ENCODE data around the gene TBX5. TPM values are rescaled to one million over a fixed set of nuclear protein-coding genes. Genes with fewer than 3 reads are reported as not detected.

The TBX5 gene
- total and polyA plus RNA-seq, 9 of the 15 experiments (the other 6 are each of a cell fraction or from before 2014, with no cell fraction given): not detected

- DNase-seq (ENCODE audit: extremely low read depth in 1 of 4, low spot score in 3 of 4) (no peak), FAIRE-seq (no peak), ATAC-seq (no peak)
- Histone ChIP-seq H3K27me3 (ENCODE audit: control insufficient read depth in 2 of 2, insufficient read depth in 2 of 2, low read length in 2 of 2) (peaks cover 32 to 79% of the 10 kb centered on the region in 2 experiments), H3K36me3 (ENCODE audit: control insufficient read depth, insufficient read depth, low read length) (no peaks in the 10 kb centered on the region), H3K9ac (ENCODE audit: insufficient read depth in 1 of 2, low read depth in 2 of 2, low read length in 2 of 2) (no peak overlapping the region), H3K4me2 (ENCODE audit: insufficient read depth, low read length) (no peak overlapping the region), H3K79me2 (ENCODE audit: control insufficient read depth, insufficient read depth, low read length) (no peaks in the 10 kb centered on the region), H3K27ac (ENCODE audit: extremely low read depth, low read depth, low read length) (no peak overlapping the region), H3K9me3 (replicated peaks; ENCODE audit: control insufficient read depth, insufficient read depth, low read depth, low read length) (no peaks in the 10 kb centered on the region), H3K4me1 (replicated peaks in 1 of 2; ENCODE audit: control insufficient read depth in 2 of 2, insufficient read depth in 2 of 2, low read length in 2 of 2) (no peaks in the 10 kb centered on the region), H3K4me3 (no peak overlapping the region), H2AFZ (ENCODE audit: low read depth, low read length) (no peak overlapping the region), H4K20me1 (replicated peaks; ENCODE audit: control insufficient read depth, insufficient read depth, low read length) (peaks cover 4% of the 10 kb centered on the region; the same call in 1 of the 2 replicates), H3K9me1 (ENCODE audit: control insufficient read depth, insufficient read depth, low read length) (no peaks in the 10 kb centered on the region)
- no peak for TF ChIP-seq SIRT6 (IDR thresholded peaks at IDR 0.05; ENCODE audit: low read depth, low read length)
- 0% methylated on average over 6 of the region's 6 CpGs for WGBS (ENCODE audit: insufficient coverage, low coverage, missing lambda C conversion rate)
- no TSS peak for BruUV-seq (replicated peaks)
- in situ Hi-C loops (cut with MboI): no loop called here
- POLR2A ChIA-PET: no interaction called here
- CTCF ChIA-PET (ENCODE audit: low intra/inter-chr PET ratio): no interaction called here
- intact Hi-C loops (cut with micrococcal nuclease): no loop called here
These were observed 10.7 kb downstream of the TBX5 start for GRCh38 chr12:114395233-114395632.

GRCh38 chr12:114393569-114393968 lies 12.4 kb downstream of the TBX5 start:
- DNase-seq (ENCODE audit: extremely low read depth in 1 of 4, low spot score in 3 of 4): no peak
- no peaks in the 10 kb centered on the region for H3K9me3 ChIP-seq (replicated peaks; ENCODE audit: control insufficient read depth, insufficient read depth, low read depth, low read length)
- peaks cover 31 to 62% of the 10 kb centered on the region in 2 experiments for H3K27me3 ChIP-seq (ENCODE audit: control insufficient read depth in 2 of 2, insufficient read depth in 2 of 2, low read length in 2 of 2)
- H3K9me1 ChIP-seq (ENCODE audit: control insufficient read depth, insufficient read depth, low read length): no peaks in the 10 kb centered on the region
- no peak overlapping the region for H3K4me2 ChIP-seq (ENCODE audit: insufficient read depth, low read length)
- TF ChIP-seq CHD2 (IDR thresholded peaks at IDR 0.05; ENCODE audit: low read depth, low read length): no peak
- TF ChIP-seq GABPB2 (CRISPR knock-in tag; conservative IDR thresholded peaks at IDR 0.05): no peak
- TF ChIP-seq CBX1 (IDR thresholded peaks at IDR 0.05; ENCODE audit: low read depth): no peak
- TF ChIP-seq MNT (conservative IDR thresholded peaks at IDR 0.05): no peak
- no peak for TF ChIP-seq TCF3 (CRISPR knock-in tag; IDR thresholded peaks at IDR 0.05)
- TF ChIP-seq POLR2G (IDR thresholded peaks at IDR 0.05; ENCODE audit: low read depth, low read length): no peak
- no peak for TF ChIP-seq ZC3H11A (IDR thresholded peaks at IDR 0.05; ENCODE audit: low read depth, low read length)
- no peak for TF ChIP-seq XRCC4 (IDR thresholded peaks at IDR 0.05; ENCODE audit: extremely low read depth, insufficient read depth, insufficient read length)
- TF ChIP-seq ZNF175 (CRISPR knock-in tag; IDR thresholded peaks at IDR 0.05; ENCODE audit: low read depth): no peak
- TF ChIP-seq SOX6 (IDR thresholded peaks at IDR 0.05): no peak
- no peak for TF ChIP-seq ZBTB2 (IDR thresholded peaks at IDR 0.05)
- no peak for TF ChIP-seq HEY1 (CRISPR knock-in tag; IDR thresholded peaks at IDR 0.05; ENCODE audit: borderline replicate concordance)
- no peak for TF ChIP-seq ZNF121 (CRISPR knock-in tag; conservative IDR thresholded peaks at IDR 0.05)
- ChIA-PET POLR2A (interaction anchor here (1.3 kb wide), 1 partner anchor 10 kb away, joined by 5 read pairs; no protein-coding TSS in a partner anchor), CTCF (ENCODE audit: low intra/inter-chr PET ratio) (no interaction called here)
- no peak overlapping the region for H3K27ac ChIP-seq (ENCODE audit: extremely low read depth, low read depth, low read length)
- no TSS peak for BruUV-seq (replicated peaks)
- no peaks in the 10 kb centered on the region for H3K79me2 ChIP-seq (ENCODE audit: control insufficient read depth, insufficient read depth, low read length)
- no peak for FAIRE-seq
- H2AFZ ChIP-seq (ENCODE audit: low read depth, low read length): no peak overlapping the region
- H3K4me1 ChIP-seq (replicated peaks in 1 of 2; ENCODE audit: control insufficient read depth in 2 of 2, insufficient read depth in 2 of 2, low read length in 2 of 2): no peaks in the 10 kb centered on the region
- intact Hi-C loops (cut with micrococcal nuclease) (no loop called here), in situ Hi-C loops (cut with MboI) (no loop called here)
- no peaks in the 10 kb centered on the region for H3K36me3 ChIP-seq (ENCODE audit: control insufficient read depth, insufficient read depth, low read length)
- no peak overlapping the region for H3K9ac ChIP-seq (ENCODE audit: insufficient read depth in 1 of 2, low read depth in 2 of 2, low read length in 2 of 2)
- H3K4me3 ChIP-seq: no peak overlapping the region
- WGBS (ENCODE audit: insufficient coverage, low coverage, missing lambda C conversion rate): 2% methylated on average over 4 of the region's 4 CpGs
- no peak for ATAC-seq
- H4K20me1 ChIP-seq (replicated peaks; ENCODE audit: control insufficient read depth, insufficient read depth, low read length): peaks cover 4% of the 10 kb centered on the region; the same call in 1 of the 2 replicates
